ENCODE measurements around the gene STXBP3.
A peak's percentile ranks its signal among the peaks of the same experiment; 100 is the strongest.

The STXBP3 gene

GRCh38 chr1:108845991-108846390 is 99.5 kb downstream of the STXBP3 start:
- DNase-seq = no peak

- DNase-seq = peak; percentile 36 to 39
Observed at GRCh38 chr1:108847494-108847893, 101.0 kb downstream of the STXBP3 start.

- DNase-seq = no peak
Observed at GRCh38 chr1:108848806-108849205, 102.3 kb downstream of the STXBP3 start.

GRCh38 chr1:108850929-108851328 is 104.5 kb downstream of the STXBP3 start:
- no peak for DNase-seq

- DNase-seq = no peak
Observed at GRCh38 chr1:108851567-108851966, 105.1 kb downstream of the STXBP3 start.

DNA sequence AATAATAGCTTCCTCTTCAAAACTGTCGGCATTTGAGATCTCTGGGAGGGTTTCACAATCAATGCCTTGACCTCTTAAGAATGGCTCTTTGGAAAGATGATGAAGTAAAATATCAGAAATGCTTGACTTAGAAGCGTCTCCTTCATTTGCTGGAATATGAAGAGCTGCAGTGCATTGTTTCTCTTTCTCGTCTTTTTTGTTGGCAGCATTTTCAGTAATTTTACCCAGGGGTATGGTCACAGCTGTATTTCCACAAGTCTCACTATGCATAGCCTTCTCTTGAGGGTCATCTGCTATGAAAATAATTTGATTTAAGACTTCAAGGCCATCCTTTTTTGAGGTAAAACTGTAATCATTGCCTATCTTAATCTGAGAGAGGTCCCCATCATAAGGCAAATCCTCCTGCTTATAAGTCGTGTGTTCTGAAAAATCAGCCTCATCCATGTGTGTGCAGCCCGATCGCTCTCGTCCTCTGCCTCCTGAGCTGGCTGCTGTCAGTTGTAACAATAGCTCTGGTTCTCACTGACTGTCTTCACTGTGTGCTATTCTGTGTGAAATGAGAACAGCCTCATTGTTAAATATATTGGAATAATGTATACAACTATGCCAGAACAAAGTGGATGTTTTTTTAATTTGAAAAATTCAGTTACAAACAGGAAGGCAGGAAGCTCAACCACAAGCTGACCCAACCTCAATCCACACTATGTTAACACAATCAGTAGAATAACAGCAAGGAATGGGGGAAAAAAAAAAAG is 105.9 kb downstream of the STXBP3 start:
- DNase-seq = no peak

DNA sequence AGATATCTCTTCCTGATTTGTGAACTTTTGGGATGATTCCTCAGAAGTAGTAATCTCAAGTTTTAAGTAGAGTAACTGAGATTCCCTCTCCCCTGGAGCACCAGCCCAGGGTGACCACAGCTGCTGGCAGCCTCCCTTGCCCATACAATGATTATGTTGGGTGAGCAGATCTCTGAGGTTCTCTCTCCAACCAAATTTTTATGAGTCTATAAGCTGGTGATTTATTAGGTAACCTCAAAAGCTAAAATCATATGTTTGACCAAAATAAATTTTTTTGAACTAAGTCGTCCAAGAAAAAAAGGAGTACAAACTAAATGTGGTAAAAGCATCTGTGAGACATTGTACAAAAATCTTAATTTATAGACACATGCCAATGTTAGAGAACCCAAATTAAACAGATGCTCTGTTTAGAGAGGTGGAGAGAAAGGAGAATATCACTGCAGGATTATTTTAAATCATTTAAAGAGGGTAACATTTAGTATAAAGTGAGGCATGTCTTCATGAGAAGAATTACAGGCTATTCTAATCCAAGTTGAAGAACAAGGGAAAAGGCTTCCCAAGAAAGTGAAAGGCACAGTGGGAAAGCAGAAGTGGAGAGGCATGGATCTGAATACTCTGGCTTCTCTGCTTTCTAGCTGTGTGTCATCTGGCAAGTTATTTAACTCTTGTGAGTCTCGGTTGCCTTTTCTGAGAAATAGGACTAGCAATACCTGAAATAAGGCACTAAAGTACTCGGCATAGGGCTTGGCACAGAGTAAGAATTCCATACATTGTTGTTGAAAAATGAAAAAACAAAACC is 107.9 kb downstream of the STXBP3 start:
- DNase-seq = no peak

DNA sequence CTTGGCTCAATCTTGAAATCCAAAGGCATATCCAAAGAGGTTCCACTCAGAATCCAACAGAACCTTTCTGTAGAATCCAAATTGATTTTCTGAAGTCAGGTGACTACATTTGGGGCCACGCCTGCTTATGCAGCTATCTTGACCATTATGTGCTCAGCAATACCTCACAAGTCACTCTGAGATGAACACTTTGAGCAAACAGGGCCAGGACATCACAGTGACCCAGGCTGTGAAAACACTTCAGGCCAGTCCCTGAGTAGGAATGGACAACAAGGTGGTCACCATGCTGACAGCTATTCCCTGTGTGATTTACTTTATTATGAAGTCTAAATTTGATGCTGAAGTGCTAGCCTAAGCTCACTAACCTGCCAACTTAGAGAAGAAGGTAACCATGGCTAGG is 110.5 kb downstream of the STXBP3 start, which contains the start of gene AKNAD1:
TSS of gene AKNAD1 (minus strand) at position 101 of the 400 bp plus-strand sequence. CDS start 4,430 bp downstream, outside the sequence.
- DNase-seq = no peak

DNA sequence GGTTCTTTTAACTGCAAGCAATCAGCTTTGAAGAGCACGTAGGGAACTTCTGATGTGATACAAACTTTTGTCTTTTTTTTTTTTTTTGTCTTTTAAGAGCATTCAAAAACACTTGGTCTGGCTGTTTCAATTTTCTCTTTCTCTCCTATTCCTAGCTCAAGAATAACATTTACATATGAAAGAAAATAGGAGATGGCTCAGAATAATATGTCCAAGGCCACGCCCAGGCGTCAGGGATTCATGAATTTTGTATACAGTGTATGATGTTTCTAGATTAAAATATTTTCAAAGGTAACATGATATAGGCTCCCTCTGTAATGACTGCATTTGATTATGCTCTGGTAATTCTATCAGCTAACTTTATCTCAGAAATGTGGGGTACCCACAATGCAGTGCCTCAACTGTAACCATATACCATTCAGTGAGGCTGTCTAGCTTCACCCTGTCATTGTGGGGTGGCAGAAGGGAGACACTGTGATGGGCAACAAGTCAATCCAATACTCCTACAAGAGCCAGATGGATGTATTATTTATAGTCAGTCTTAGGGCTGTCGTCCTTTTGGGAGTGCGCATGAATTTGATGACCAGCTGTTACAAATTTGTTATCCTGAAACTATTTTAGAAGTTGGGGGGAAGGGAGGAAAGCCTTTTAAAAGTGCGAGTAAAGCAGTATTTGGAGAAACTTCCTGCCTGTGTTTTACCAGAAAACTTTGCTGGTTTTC is 111.9 kb downstream of the STXBP3 start:
- no peak for DNase-seq
